VCaP (cell line): ENCODE data around the gene ARL4C.

Experiments
- H3K27ac ChIP-seq: fragments of 450-650 bp; 2 replicates; pipeline ENCODE4 v1.5.1; 2017
- CTCF ChIP-seq: fragments of 450-650 bp; conservative IDR thresholded peaks from 2 replicates; pipeline ENCODE4 v1.5.1; 2017; ENCODE audit warnings: mild to moderate bottlenecking, moderate library complexity

The ARL4C gene

DNA sequence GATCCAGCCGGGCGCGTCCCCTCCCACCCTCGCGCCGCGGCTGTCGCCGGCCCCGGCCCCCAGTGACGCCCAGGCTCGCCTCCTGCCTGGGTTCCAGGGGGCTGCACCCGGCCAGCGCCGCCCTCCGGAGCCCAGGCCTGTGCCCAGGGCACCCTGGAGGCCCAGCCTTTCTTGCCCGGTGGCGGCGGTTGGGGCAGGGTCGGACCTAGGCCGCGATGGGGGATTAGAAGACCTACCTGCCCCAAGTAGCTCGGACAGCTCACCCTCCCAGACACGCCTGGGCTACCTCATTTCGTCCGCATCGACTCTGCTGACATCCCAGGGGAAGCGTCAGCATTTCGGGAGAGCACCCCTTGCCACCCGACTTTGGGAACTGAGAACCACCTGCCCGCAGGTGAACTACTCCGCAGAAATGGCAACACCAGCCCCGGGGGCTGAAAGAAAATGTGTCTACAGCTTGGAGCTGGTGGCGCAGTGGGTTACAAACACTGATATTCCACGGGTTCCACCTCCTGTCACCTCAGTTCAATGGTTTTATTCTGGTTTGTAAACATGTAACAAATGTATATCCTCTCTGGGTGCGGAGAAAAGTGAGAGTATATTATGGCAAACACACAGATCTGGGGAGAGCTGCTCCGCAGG is 834 bp upstream of the ARL4C start:
- no peak for TF ChIP-seq CTCF
- H3K27ac ChIP-seq, result peak overlapping the region; percentile 71; the same call in 1 of the 2 replicates

GRCh38 chr2:234496055-234496834 is 636 bp downstream of the ARL4C start:
- peak; percentile 19 for TF ChIP-seq CTCF
- H3K27ac ChIP-seq, result peak overlapping the region; percentile 71

- no peak for TF ChIP-seq CTCF
- H3K27ac ChIP-seq, result peak overlapping the region; percentile 71; the same call in 1 of the 2 replicates
Observed at GRCh38 chr2:234495251-234496054, 1.4 kb downstream of the ARL4C start.

GRCh38 chr2:234494361-234495250 is 2.3 kb downstream of the ARL4C start:
- TF ChIP-seq CTCF, result no peak
- no peak overlapping the region for H3K27ac ChIP-seq

GRCh38 chr2:234493796-234494195 is 3.1 kb downstream of the ARL4C start:
- H3K27ac ChIP-seq, result no peak overlapping the region

More at GRCh38 chr2:234493796-234494195, 3.1 kb downstream of the ARL4C start:
- TF ChIP-seq CTCF, result no peak
